AG04450 (cell line): ENCODE measurements around the gene RCBTB1. TPM values are rescaled to one million over a fixed set of nuclear protein-coding genes. Genes with fewer than 3 reads are reported as not detected.
"Not testable (repeated sequence)": the region's sequence is repeated elsewhere in the genome, so short reads cannot be mapped to it uniquely, and the experiment has no call there.

ENCODE experiments used
- CTCF ChIA-PET: fragments of 300-600, 350-600 bp; formaldehyde crosslinking; extraction: SDS; loops from one replicate; lab custom pipeline; 2022; ENCODE audit warnings: antibody characterized with exemption, inconsistent platforms; lab: Charles Lee
- POLR2A ChIA-PET: fragments of 350-600 bp; formaldehyde crosslinking; extraction: SDS; loops from one replicate; lab custom pipeline; 2021; ENCODE audit warnings: antibody characterized with exemption, inconsistent platforms; lab: Yijun Ruan, JAX
- DNase-seq: peaks from one replicate; pipeline ENCODE4 v3.0.0-alpha.2; 2011; ENCODE audit warnings: low read depth, low spot score
- H3K27ac ChIP-seq: one replicate; pipeline ENCODE4 v1.5.1; 2012; ENCODE audit warnings: low read depth, low read length, control low read depth
- H3K27me3 ChIP-seq: one replicate; pipeline ENCODE4 v1.6.0; 2012; ENCODE audit warnings: low read length; ENCODE audit not compliant: control insufficient read depth, insufficient read depth
- H3K4me3 ChIP-seq: 2 replicates; pipeline ENCODE4 v1.5.1; 2011; ENCODE audit warnings: mild to moderate bottlenecking, low read depth, low read length, control low read depth
- H3K9me3 ChIP-seq: 2 replicates; pipeline ENCODE4 v1.5.1; 2012; ENCODE audit warnings: low read length; ENCODE audit not compliant: control insufficient read depth, insufficient read depth
- CTCF ChIP-seq: IDR thresholded peaks from 2 replicates; pipeline ENCODE4 v1.5.1; 2011; ENCODE audit warnings: low read depth, low read length, control low read depth, inconsistent platforms
- polyA plus RNA-seq: library from polyadenylated mRNA; depleted of rRNA; stranded (reverse); fragments of >200 nt; gene quantifications from 2 replicates; pipeline ENCODE4 v1.2.3, GENCODE V29; 2011; rRNA removed

Gene RCBTB1
- polyA plus RNA-seq, 1 experiment: 28.5 TPM

GRCh38 chr13:49497272-49497671 is 88.1 kb downstream of the RCBTB1 start:
- no peak overlapping the region for H3K4me3 ChIP-seq
- DNase-seq: no peak
- H3K27ac ChIP-seq: no peak overlapping the region
- CTCF ChIA-PET: no interaction called here
- POLR2A ChIA-PET: no interaction called here
- H3K27me3 ChIP-seq: no peaks in the 10 kb centered on the region
- H3K9me3 ChIP-seq: no peaks in the 10 kb centered on the region; the same call in 1 of the 2 replicates
- no peak for TF ChIP-seq CTCF

GRCh38 chr13:49496837-49497236 is 88.5 kb downstream of the RCBTB1 start:
- H3K27me3 ChIP-seq, DNase-seq, CTCF ChIA-PET, H3K9me3 ChIP-seq, H3K27ac ChIP-seq, H3K4me3 ChIP-seq: not testable (repeated sequence)
- POLR2A ChIA-PET: interaction anchor here (0.7 kb wide), 1 partner anchor 730 kb away, joined by 4 read pairs; no protein-coding TSS in a partner anchor

GRCh38 chr13:49495783-49496762 is 89.3 kb downstream of the RCBTB1 start, which contains the start of gene PHF11:
TSS of gene PHF11 (plus strand) at chr13:49495953. CDS start at chr13:49496002, 49 bp downstream.
- Histone ChIP-seq H3K27me3 (no peaks in the 10 kb centered on the region), H3K4me3 (peak within 1 kb of the TSS; percentile 59), H3K27ac (peak within 1 kb of the TSS; percentile 82), H3K9me3 (no peaks in the 10 kb centered on the region; the same call in 1 of the 2 replicates)
- DNase-seq: no peak
- ChIA-PET CTCF (interaction anchor here (0.9 kb wide), 1 partner anchor 112 kb away, joined by 3 read pairs; no protein-coding TSS in a partner anchor), POLR2A (interaction anchor here (0.6 to 3.0 kb wide), 4 partner anchors 43 to 729 kb away, joined by 3 to 22 read pairs (median 4); partner anchors contain the start of genes CAB39L and SETDB2)
- no peak for TF ChIP-seq CTCF

- H3K4me3 ChIP-seq: no peak overlapping the region
- no peak overlapping the region for H3K27ac ChIP-seq
- H3K27me3 ChIP-seq: no peaks in the 10 kb centered on the region
- CTCF ChIA-PET: no interaction called here
- no peak for TF ChIP-seq CTCF
- POLR2A ChIA-PET: interaction anchor here (3.0 kb wide), 1 partner anchor 50 kb away, joined by 22 read pairs; the partner anchor contains the start of genes CAB39L and SETDB2
- DNase-seq: no peak
- no peaks in the 10 kb centered on the region; the same call in 1 of the 2 replicates for H3K9me3 ChIP-seq
Measured at GRCh38 chr13:49494645-49495044, 90.7 kb downstream of the RCBTB1 start.

GRCh38 chr13:49488563-49488962 is 96.8 kb downstream of the RCBTB1 start:
- Histone ChIP-seq H3K27me3 (no peaks in the 10 kb centered on the region), H3K27ac (no peak overlapping the region), H3K9me3 (no peaks in the 10 kb centered on the region), H3K4me3 (no peak overlapping the region)
- DNase-seq: no peak
- TF ChIP-seq CTCF: no peak
- ChIA-PET CTCF (no interaction called here), POLR2A (no interaction called here)

Other genes with a start within 250 kb of the RCBTB1 start
- gene CAB39L, start 141.5 kb downstream of the RCBTB1 start, polyA plus RNA-seq: 21.2 and 26.3 TPM in 2 replicates
- 14.8 and 21.7 TPM in 2 replicates for gene SETDB2, start 141.3 kb downstream of the RCBTB1 start, polyA plus RNA-seq
- gene PHF11, start 89.6 kb downstream of the RCBTB1 start, polyA plus RNA-seq: 22.1 and 26.2 TPM in 2 replicates
- not detected in 2 replicates for gene ARL11, start 42.9 kb upstream of the RCBTB1 start, polyA plus RNA-seq
- 113 and 131 TPM in 2 replicates for gene EBPL, start 105.9 kb upstream of the RCBTB1 start, polyA plus RNA-seq
- 41.4 and 50.7 TPM in 2 replicates for gene KPNA3, start 207.1 kb upstream of the RCBTB1 start, polyA plus RNA-seq